Endothelial cell of umbilical vein (primary cell): ENCODE results near the gene PLAGL1. TPM values are rescaled to one million over a fixed set of nuclear protein-coding genes. Genes with fewer than 3 reads are reported as not detected.

Experiments used
- BruUV-seq: library from RNA; stranded (reverse); fragments of 400-500 nt; replicated peaks from 2 replicates; lab custom pipeline; 2021; lab: Mats Ljungman, UMichigan
- CTCF ChIA-PET: fragments of 300-600, 350-600 bp; sonication (Branson Sonifier 250); formaldehyde crosslinking; loops from one replicate; lab custom pipeline; 2021; ENCODE audit warnings: antibody characterized with exemption, inconsistent platforms; lab: Charles Lee
- POLR2A ChIA-PET: fragments of 300-600, 350-600 bp; sonication (Branson Sonifier 250); formaldehyde crosslinking; loops from one replicate; lab custom pipeline; 2021; ENCODE audit warnings: antibody characterized with exemption, inconsistent platforms; lab: Charles Lee
- DNase-seq: peaks from one replicate; pipeline ENCODE4 v3.0.0-alpha.2; 2011; ENCODE audit warnings: low read depth, low spot score
- FAIRE-seq: peaks from 2 replicates; lab custom pipeline; 2011; peaks lifted over from hg19 to GRCh38; lab: Jason Lieb, UNC
- H2AFZ ChIP-seq: 2 replicates; pipeline ENCODE4 v1.6.0; 2012; ENCODE audit warnings: low read depth, low read length, control low read depth, inconsistent platforms
- H3K27ac ChIP-seq: 2 replicates; pipeline ENCODE4 v1.5.1; 2011; ENCODE audit warnings: low read depth, mild to moderate bottlenecking, control low read depth, low read length, moderate library complexity; ENCODE audit not compliant: insufficient read depth
- H3K27me3 ChIP-seq, 2 experiments: 2 replicates each; pipeline versions ENCODE4 v1.6.0 to v1.6.1; 2011; ENCODE audit warnings: low read length in 2 of 2, mixed read lengths in 1 of 2; ENCODE audit not compliant: control insufficient read depth in 2 of 2, insufficient read depth in 2 of 2
- H3K36me3 ChIP-seq, 2 experiments: 2 replicates in 1 of 2; 3 replicates in 1 of 2; pipeline ENCODE4 v1.5.1; 2011; ENCODE audit warnings: low read length in 2 of 2, mild to moderate bottlenecking in 1 of 2, moderate library complexity in 1 of 2; ENCODE audit not compliant: control insufficient read depth in 2 of 2, insufficient read depth in 2 of 2; ENCODE audit errors: extremely low read depth in 1 of 2
- H3K4me1 ChIP-seq: 3 replicates; pipeline ENCODE4 v1.5.1; 2011; ENCODE audit warnings: mild to moderate bottlenecking, low read length; ENCODE audit not compliant: control insufficient read depth, insufficient read depth; ENCODE audit errors: extremely low read depth
- H3K4me2 ChIP-seq: 2 replicates; pipeline ENCODE4 v1.6.1; 2011; ENCODE audit warnings: low read length, control low read depth, mixed read lengths; ENCODE audit not compliant: insufficient read depth
- H3K4me3 ChIP-seq, 3 experiments: fragments of 200-600 bp in 1 of 3; sonication (generic), shearing (Covaris generic) in 1 of 3; replicated peaks in 1 of 3; 2 replicates each; pipeline ENCODE4 v1.5.1; 2011 to 2016; ENCODE audit warnings: control low read depth in 3 of 3, low read length in 3 of 3, mild to moderate bottlenecking in 2 of 3, inconsistent platforms in 1 of 3, low read depth in 1 of 3, moderate library complexity in 1 of 3; ENCODE audit not compliant: insufficient read depth in 1 of 3
- H3K79me2 ChIP-seq: 2 replicates; pipeline ENCODE4 v1.6.0; 2012; ENCODE audit warnings: low read length, inconsistent platforms; ENCODE audit not compliant: control insufficient read depth, insufficient read depth
- H3K9ac ChIP-seq: replicated peaks from 2 replicates; pipeline ENCODE3; 2011; ENCODE audit warnings: low read length, control low read depth; ENCODE audit not compliant: insufficient read depth; ENCODE audit errors: extremely low read depth
- H3K9me1 ChIP-seq: replicated peaks from 3 replicates; pipeline ENCODE4 v1.6.0; 2011; ENCODE audit warnings: mild to moderate bottlenecking, low read length; ENCODE audit not compliant: control insufficient read depth, insufficient read depth; ENCODE audit errors: extremely low read depth
- H3K9me3 ChIP-seq: replicated peaks from 2 replicates; pipeline ENCODE4 v1.5.1; 2012; ENCODE audit warnings: low read length, inconsistent platforms; ENCODE audit not compliant: control insufficient read depth, insufficient read depth
- H4K20me1 ChIP-seq: replicated peaks from 2 replicates; pipeline ENCODE3; 2011; ENCODE audit warnings: mild to moderate bottlenecking, low read length; ENCODE audit not compliant: control insufficient read depth, insufficient read depth; ENCODE audit errors: extremely low read depth
- EZH2 ChIP-seq: IDR thresholded peaks from 2 replicates; pipeline ENCODE4 v1.6.1; 2012; ENCODE audit warnings: borderline replicate concordance, low read depth, mild to moderate bottlenecking, moderate library complexity, low read length, inconsistent platforms; ENCODE audit not compliant: severe bottlenecking
- FOS ChIP-seq: IDR thresholded peaks from 2 replicates; pipeline ENCODE4 v1.6.1; 2011; ENCODE audit warnings: mild to moderate bottlenecking, low read length, moderate library complexity, borderline replicate concordance; ENCODE audit not compliant: insufficient read depth
- GATA2 ChIP-seq: IDR thresholded peaks from 2 replicates; pipeline ENCODE4 v1.7.0; 2011; ENCODE audit warnings: low read depth, mild to moderate bottlenecking, moderate library complexity, mixed read lengths, low read length; ENCODE audit not compliant: insufficient read length, insufficient read depth
- JUN ChIP-seq: IDR thresholded peaks from 2 replicates; pipeline ENCODE4 v1.6.1; 2011; ENCODE audit warnings: borderline replicate concordance, low read depth; ENCODE audit not compliant: insufficient read length, insufficient read depth
- MYC ChIP-seq: IDR thresholded peaks from one replicate; pipeline ENCODE4 v1.6.1; 2011; ENCODE audit warnings: mild to moderate bottlenecking, low read depth, low read length
- POLR2A ChIP-seq: IDR thresholded peaks from 2 replicates; pipeline ENCODE4 v1.6.1; 2012; ENCODE audit warnings: low read depth, mild to moderate bottlenecking, control low read depth, low read length
- POLR2AphosphoS5 ChIP-seq: IDR thresholded peaks from 2 replicates; pipeline ENCODE4 v1.6.1; 2012; ENCODE audit warnings: low read depth, mild to moderate bottlenecking, control low read depth, low read length, moderate library complexity; ENCODE audit not compliant: insufficient read depth
- dilution Hi-C: fragments of 300-500 bp; cut with MboI; formaldehyde crosslinking; loops from one replicate; pipeline ENCODE4 v1.15.0; 2019; ENCODE audit warnings: low sequenced_read_pairs; ENCODE audit not compliant: extremely low pct_ligation_motif_present
- intact Hi-C: fragments of 100-400 bp; cut with micrococcal nuclease; formaldehyde crosslinking; loops from one replicate; pipeline ENCODE4 v1.10.0; 2022
- polyA plus RNA-seq, 4 experiments: library from polyadenylated mRNA; depleted of rRNA in 3 of 4; stranded (reverse) in 3 of 4; unstranded in 1 of 4; fragments of >200 nt; gene quantifications; 2 replicates each; pipeline versions ENCODE4 v1.2.1 to v1.2.3, GENCODE V29; 2011 to 2012; ENCODE audit warnings: missing spikeins in 1 of 4
- total RNA-seq: library from RNA; stranded (reverse); gene quantifications from 2 replicates; pipeline ENCODE4 v1.2.3, GENCODE V29; 2021
- TF ChIP-seq, protein P1 (sequence below): IDR thresholded peaks from 2 replicates; pipeline ENCODE4 v1.6.1; 2011; ENCODE audit not compliant: insufficient read depth, insufficient read length
- TF ChIP-seq, protein P2 (sequence below), 2 donors: IDR thresholded peaks; 1 replicate in 1 of 2; 2 replicates in 1 of 2; pipeline ENCODE4 v1.5.1; 2011; ENCODE audit warnings: low read length in 2 of 2, mild to moderate bottlenecking in 2 of 2, moderate library complexity in 2 of 2, control low read depth in 1 of 2, inconsistent platforms in 1 of 2, low read depth in 1 of 2; ENCODE audit not compliant: insufficient read depth in 1 of 2; ENCODE audit errors: extremely low read depth in 1 of 2

PLAGL1 gene
- total and polyA plus RNA-seq, 2 donors (not counting 3 experiments of a cell fraction or from before 2014, with no cell fraction given) = 20.9 to 40.4 TPM

DNA sequence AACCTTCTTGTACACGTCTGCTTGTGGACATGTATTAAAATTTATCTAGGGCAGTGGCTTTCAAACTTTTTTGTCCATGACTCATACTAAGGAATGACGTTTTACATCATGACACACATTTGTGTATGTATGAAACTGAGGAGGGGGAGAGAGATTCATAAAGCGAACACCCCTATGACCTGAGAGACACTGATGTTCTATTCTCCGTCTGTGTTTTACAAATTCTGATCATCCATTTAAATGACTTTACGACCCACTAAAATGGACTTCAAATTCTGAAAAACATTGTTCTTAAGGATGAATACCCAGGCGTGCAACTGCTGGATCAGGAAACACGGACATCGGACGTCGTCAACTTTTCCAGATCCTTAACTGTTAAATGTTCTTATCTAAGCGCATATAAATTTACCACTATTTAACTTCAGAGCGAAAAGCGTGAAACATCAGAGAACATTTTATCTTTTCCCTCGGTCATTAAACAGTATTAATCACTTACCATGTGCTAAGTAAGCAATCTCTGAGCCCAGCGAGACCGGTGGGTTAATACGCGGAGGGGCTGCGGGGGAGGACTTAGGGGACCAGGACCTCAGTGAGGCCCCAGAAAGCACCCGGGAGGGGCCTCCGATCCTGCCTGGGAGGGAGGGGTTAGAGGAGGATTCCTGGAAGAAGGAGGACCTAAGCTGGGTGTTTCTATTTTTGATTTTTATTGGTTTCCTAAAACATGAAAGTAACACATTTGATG, 1.2 kb downstream of the PLAGL1 start:
- FAIRE-seq = peak; percentile 85
- BruUV-seq = TSS peak; percentile 100
- Histone ChIP-seq H4K20me1 (no peaks in the 10 kb centered on the region), H3K4me1 (peaks cover 3% of the 10 kb centered on the region), H3K9me3 (no peaks in the 10 kb centered on the region), H3K9me1 (no peaks in the 10 kb centered on the region), H3K4me2 (peak overlapping the region; percentile 87), H3K36me3 (no peaks in the 10 kb centered on the region), H3K4me3 (peak overlapping the region; percentile 63 to 90 (median 66)), H2AFZ (peak overlapping the region; percentile 23), H3K27ac (peak overlapping the region; percentile 35), H3K79me2 (peaks cover 2% of the 10 kb centered on the region), H3K9ac (peak overlapping the region; percentile 58), H3K27me3 (peaks cover 4 to 5% of the 10 kb centered on the region in 2 experiments)
- CTCF ChIA-PET = interaction anchor here (1.2 to 2.7 kb wide), 3 partner anchors 67 to 436 kb away, joined by 3 to 18 read pairs (median 3); no protein-coding TSS in a partner anchor
- dilution Hi-C loops (no loop called here), intact Hi-C loops (loop anchor here (2.0 kb wide), 1 partner anchor 164 kb away; the partner anchor contains the start of gene LTV1)
- TF ChIP-seq POLR2AphosphoS5 (no peak), GATA2 (no peak), FOS (peak; percentile 47), EZH2 (no peak), JUN (peak; percentile 73), POLR2A (no peak)
- POLR2A ChIA-PET = no interaction called here
- peak; percentile 67 for DNase-seq

DNA sequence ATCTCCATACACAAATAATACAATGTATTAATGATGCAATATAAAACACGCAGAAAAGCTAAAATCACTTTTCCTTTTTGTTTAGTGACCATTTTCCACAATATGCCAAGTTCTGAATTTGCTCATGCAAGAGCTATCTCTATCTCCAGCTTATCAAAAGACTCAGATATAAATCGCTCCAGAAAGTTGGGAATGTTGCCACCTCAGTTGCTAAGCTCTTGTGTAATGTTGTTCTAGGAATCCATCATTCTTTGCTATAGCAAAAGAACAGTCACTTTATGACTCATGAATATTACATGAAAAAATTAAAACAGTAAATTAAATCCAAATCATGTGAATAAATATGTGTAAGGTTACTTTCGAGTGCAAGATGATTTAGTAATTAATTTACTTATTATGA, 8.7 kb downstream of the PLAGL1 start:
- no peak for FAIRE-seq
- Histone ChIP-seq H3K9me3 (no peaks in the 10 kb centered on the region), H3K27ac (no peak overlapping the region), H3K36me3 (no peaks in the 10 kb centered on the region), H3K4me2 (no peak overlapping the region), H3K79me2 (peaks cover 4% of the 10 kb centered on the region), H3K9ac (no peak overlapping the region), H3K4me1 (no peaks in the 10 kb centered on the region), H3K27me3 (no peaks in the 10 kb centered on the region), H4K20me1 (no peaks in the 10 kb centered on the region), H2AFZ (no peak overlapping the region), H3K4me3 (no peak overlapping the region), H3K9me1 (no peaks in the 10 kb centered on the region)
- ChIA-PET CTCF (interaction anchor here (1.3 to 1.7 kb wide), 2 partner anchors 14 to 15 kb away, joined by 4 to 6 read pairs; no protein-coding TSS in a partner anchor), POLR2A (no interaction called here)
- peak; percentile 4 for DNase-seq
- dilution Hi-C loops = no loop called here
- TF ChIP-seq, protein P1, sequence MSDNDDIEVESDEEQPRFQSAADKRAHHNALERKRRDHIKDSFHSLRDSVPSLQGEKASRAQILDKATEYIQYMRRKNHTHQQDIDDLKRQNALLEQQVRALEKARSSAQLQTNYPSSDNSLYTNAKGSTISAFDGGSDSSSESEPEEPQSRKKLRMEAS = no peak
- TF ChIP-seq POLR2A = no peak
- TF ChIP-seq, protein P2, sequence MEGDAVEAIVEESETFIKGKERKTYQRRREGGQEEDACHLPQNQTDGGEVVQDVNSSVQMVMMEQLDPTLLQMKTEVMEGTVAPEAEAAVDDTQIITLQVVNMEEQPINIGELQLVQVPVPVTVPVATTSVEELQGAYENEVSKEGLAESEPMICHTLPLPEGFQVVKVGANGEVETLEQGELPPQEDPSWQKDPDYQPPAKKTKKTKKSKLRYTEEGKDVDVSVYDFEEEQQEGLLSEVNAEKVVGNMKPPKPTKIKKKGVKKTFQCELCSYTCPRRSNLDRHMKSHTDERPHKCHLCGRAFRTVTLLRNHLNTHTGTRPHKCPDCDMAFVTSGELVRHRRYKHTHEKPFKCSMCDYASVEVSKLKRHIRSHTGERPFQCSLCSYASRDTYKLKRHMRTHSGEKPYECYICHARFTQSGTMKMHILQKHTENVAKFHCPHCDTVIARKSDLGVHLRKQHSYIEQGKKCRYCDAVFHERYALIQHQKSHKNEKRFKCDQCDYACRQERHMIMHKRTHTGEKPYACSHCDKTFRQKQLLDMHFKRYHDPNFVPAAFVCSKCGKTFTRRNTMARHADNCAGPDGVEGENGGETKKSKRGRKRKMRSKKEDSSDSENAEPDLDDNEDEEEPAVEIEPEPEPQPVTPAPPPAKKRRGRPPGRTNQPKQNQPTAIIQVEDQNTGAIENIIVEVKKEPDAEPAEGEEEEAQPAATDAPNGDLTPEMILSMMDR (IDR thresholded peaks at IDR 0.05; ENCODE audit: extremely low read depth in 1 of 2, insufficient read depth in 1 of 2, low read depth in 1 of 2, low read length in 2 of 2) = no peak
- no peak for TF ChIP-seq FOS
- TF ChIP-seq EZH2 = no peak
- no peak for TF ChIP-seq MYC
- TF ChIP-seq JUN = no peak
- TF ChIP-seq POLR2AphosphoS5 = no peak
- TF ChIP-seq GATA2 = no peak
- no TSS peak for BruUV-seq
- intact Hi-C loops = no loop called here
